HepG2 (cell line): ENCODE results near the gene FARSB. TPM values are rescaled to one million over a fixed set of nuclear protein-coding genes. Genes with fewer than 3 reads are reported as not detected.
A peak's percentile ranks its signal among the peaks of the same experiment; 100 is the strongest.

Experiments used
- BHLHE40 ChIP-seq: IDR thresholded peaks from 2 replicates; pipeline ENCODE4 v1.6.1; 2011; ENCODE audit warnings: low read length, improper control_type of control experiment
- ETV5 ChIP-seq: IDR thresholded peaks from 2 replicates; pipeline ENCODE4 v1.6.1; 2018; ENCODE audit warnings: missing biosample characterization, missing genetic modification reagents, inconsistent platforms, borderline replicate concordance
- FOXA3 ChIP-seq: IDR thresholded peaks from 2 replicates; pipeline ENCODE4 v1.6.1; 2016; ENCODE audit warnings: missing genetic modification reagents, missing compliant biosample characterization
- FOXK1 ChIP-seq: sonication (generic); formaldehyde crosslinking; IDR thresholded peaks from 2 replicates; pipeline ENCODE4 v1.4.0; 2020; ENCODE audit warnings: low read depth, missing genetic modification reagents, borderline replicate concordance
- KLF11 ChIP-seq: IDR thresholded peaks from 2 replicates; pipeline ENCODE4 v1.6.1; 2016; ENCODE audit warnings: missing compliant biosample characterization
- RAD21 ChIP-seq: fragments of 450-650 bp; formaldehyde crosslinking; IDR thresholded peaks from 2 replicates; pipeline ENCODE4 v1.5.0; 2020; ENCODE audit warnings: mild to moderate bottlenecking
- REXO4 ChIP-seq: sonication (generic); formaldehyde crosslinking; IDR thresholded peaks from 2 replicates; pipeline ENCODE4 v1.8.0; 2022; ENCODE audit warnings: missing genetic modification reagents, mild to moderate bottlenecking, borderline replicate concordance
- RFX1 ChIP-seq: fragments of 450-650 bp; IDR thresholded peaks from 2 replicates; pipeline ENCODE4 v1.6.1; 2017
- SP1 ChIP-seq, 2 experiments: fragments of 450-650 bp in 1 of 2; sonication (generic) in 1 of 2; formaldehyde crosslinking in 1 of 2; IDR thresholded peaks; 2 replicates each; pipeline versions ENCODE4 v1.4.0 to v1.6.1; 2016 to 2020; ENCODE audit warnings: missing genetic modification reagents in 1 of 2
- YY1 ChIP-seq: IDR thresholded peaks from 2 replicates; pipeline ENCODE4 v1.6.1; 2011; ENCODE audit warnings: low read length, low read depth, moderate library complexity, mild to moderate bottlenecking; ENCODE audit not compliant: insufficient read depth, insufficient replicate concordance
- ZNF317 ChIP-seq: sonication (generic); formaldehyde crosslinking; IDR thresholded peaks from 2 replicates; pipeline ENCODE4 v1.5.0; 2020; ENCODE audit warnings: mild to moderate bottlenecking, missing genetic modification reagents
- ZSCAN29 ChIP-seq: sonication (generic); formaldehyde crosslinking; conservative IDR thresholded peaks from 2 replicates; pipeline ENCODE4 v1.4.0; 2020; ENCODE audit warnings: mild to moderate bottlenecking, missing genetic modification reagents
- ZSCAN9 ChIP-seq: IDR thresholded peaks from 2 replicates; pipeline ENCODE4 v1.6.1; 2016; ENCODE audit warnings: borderline replicate concordance
- polyA plus RNA-seq, 8 experiments: library from polyadenylated mRNA; depleted of rRNA in 3 of 8; stranded (reverse) in 7 of 8; unstranded in 1 of 8; fragments of >200 nt; fragmentation: Illumina TruSeq in 4 of 8; extraction: Trizol in 4 of 8; gene quantifications; 2 replicates each; pipeline versions ENCODE4 v1.2.1 to v1.2.3, GENCODE V29; 2011 to 2016; ENCODE audit warnings: low read depth in 4 of 8, missing spikeins in 1 of 8, mixed read lengths in 1 of 8; ENCODE audit not compliant: insufficient read depth in 1 of 8
- total RNA-seq, 5 experiments: library from RNA; depleted of rRNA; stranded (reverse); fragments of >200 nt; fragmentation: Illumina TruSeq; extraction: Trizol; gene quantifications; 2 replicates each; pipeline ENCODE4 v1.2.3, GENCODE V29; 2016; ENCODE audit warnings: low read depth in 1 of 5
- TF ChIP-seq, protein P1 (sequence below): sonication (generic); formaldehyde crosslinking; IDR thresholded peaks from 2 replicates; pipeline ENCODE4 v1.5.0; 2020; ENCODE audit warnings: mild to moderate bottlenecking, missing genetic modification reagents
- TF ChIP-seq, protein P2 (sequence below): IDR thresholded peaks from 2 replicates; pipeline ENCODE4 v1.6.1; 2016

FARSB gene
- total and polyA plus RNA-seq, 2 of the 13 experiments (the other 11 are each of a cell fraction or from before 2014, with no cell fraction given) = 23.3 to 45.9 TPM

GRCh38 chr2:222690564-222691200 is 34.8 kb upstream of the FARSB start (continued):
- TF ChIP-seq, protein P1, sequence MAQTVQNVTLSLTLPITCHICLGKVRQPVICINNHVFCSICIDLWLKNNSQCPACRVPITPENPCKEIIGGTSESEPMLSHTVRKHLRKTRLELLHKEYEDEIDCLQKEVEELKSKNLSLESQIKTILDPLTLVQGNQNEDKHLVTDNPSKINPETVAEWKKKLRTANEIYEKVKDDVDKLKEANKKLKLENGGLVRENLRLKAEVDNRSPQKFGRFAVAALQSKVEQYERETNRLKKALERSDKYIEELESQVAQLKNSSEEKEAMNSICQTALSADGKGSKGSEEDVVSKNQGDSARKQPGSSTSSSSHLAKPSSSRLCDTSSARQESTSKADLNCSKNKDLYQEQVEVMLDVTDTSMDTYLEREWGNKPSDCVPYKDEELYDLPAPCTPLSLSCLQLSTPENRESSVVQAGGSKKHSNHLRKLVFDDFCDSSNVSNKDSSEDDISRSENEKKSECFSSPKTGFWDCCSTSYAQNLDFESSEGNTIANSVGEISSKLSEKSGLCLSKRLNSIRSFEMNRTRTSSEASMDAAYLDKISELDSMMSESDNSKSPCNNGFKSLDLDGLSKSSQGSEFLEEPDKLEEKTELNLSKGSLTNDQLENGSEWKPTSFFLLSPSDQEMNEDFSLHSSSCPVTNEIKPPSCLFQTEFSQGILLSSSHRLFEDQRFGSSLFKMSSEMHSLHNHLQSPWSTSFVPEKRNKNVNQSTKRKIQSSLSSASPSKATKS (CRISPR knock-in tag) = no peak
- peak; percentile 80 for TF ChIP-seq YY1
- TF ChIP-seq FOXK1 (CRISPR knock-in tag) = peak; percentile 64; the same call in 1 of the 2 replicates
- TF ChIP-seq REXO4 (CRISPR knock-in tag) = no peak
- TF ChIP-seq BHLHE40 = 0 out of 2 replicates have a peak, but pooled peaks have one; percentile 19
- 0 out of 2 replicates have a peak, but pooled peaks have one; percentile 85 for TF ChIP-seq KLF11 (CRISPR knock-in tag)
- TF ChIP-seq ETV5 (CRISPR knock-in tag) = peak; percentile 88; the same call in 1 of the 2 replicates
- no peak for TF ChIP-seq SP1 (IDR thresholded peaks at IDR 0.05)
- TF ChIP-seq SP1 (CRISPR knock-in tag; IDR thresholded peaks at IDR 0.05) = peak; percentile 46; the same call in 1 of the 2 replicates
- no peak for TF ChIP-seq RFX1
- peak; percentile 42; the same call in 1 of the 2 replicates for TF ChIP-seq FOXA3
- no peak for TF ChIP-seq ZSCAN29 (CRISPR knock-in tag)
- no peak for TF ChIP-seq ZNF317 (CRISPR knock-in tag)
- TF ChIP-seq RAD21 (CRISPR knock-in tag) = peak; percentile 97
- 0 out of 2 replicates have a peak, but pooled peaks have one; percentile 61 for TF ChIP-seq ZSCAN9 (CRISPR knock-in tag)
- TF ChIP-seq, protein P2, sequence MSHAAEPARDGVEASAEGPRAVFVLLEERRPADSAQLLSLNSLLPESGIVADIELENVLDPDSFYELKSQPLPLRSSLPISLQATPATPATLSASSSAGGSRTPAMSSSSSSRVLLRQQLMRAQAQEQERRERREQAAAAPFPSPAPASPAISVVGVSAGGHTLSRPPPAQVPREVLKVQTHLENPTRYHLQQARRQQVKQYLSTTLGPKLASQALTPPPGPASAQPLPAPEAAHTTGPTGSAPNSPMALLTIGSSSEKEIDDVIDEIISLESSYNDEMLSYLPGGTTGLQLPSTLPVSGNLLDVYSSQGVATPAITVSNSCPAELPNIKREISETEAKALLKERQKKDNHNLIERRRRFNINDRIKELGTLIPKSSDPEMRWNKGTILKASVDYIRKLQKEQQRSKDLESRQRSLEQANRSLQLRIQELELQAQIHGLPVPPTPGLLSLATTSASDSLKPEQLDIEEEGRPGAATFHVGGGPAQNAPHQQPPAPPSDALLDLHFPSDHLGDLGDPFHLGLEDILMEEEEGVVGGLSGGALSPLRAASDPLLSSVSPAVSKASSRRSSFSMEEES (CRISPR knock-in tag) = no peak
